Peyer's patch (tissue), 4 donors: ENCODE measurements around the gene CLP1.

ENCODE experiments used
- CTCF ChIP-seq, 6 experiments: fragments of 450-650 bp in 4 of 6; fragments of 200-600 bp in 2 of 6; sonication (generic) in 1 of 6; IDR thresholded peaks; one replicate each; pipeline ENCODE4 v1.5.1; 2017 to 2019; ENCODE audit warnings: antibody characterized with exemption in 6 of 6, mild to moderate bottlenecking in 3 of 6, moderate library complexity in 1 of 6
- POLR2A ChIP-seq, 2 donors: fragments of 450-650 bp; IDR thresholded peaks; one replicate each; pipeline ENCODE4 v1.5.1; 2017; ENCODE audit warnings: antibody characterized with exemption in 2 of 2, mild to moderate bottlenecking in 2 of 2, moderate library complexity in 2 of 2

GRCh38 chr11:57637626-57638004 is 19.9 kb upstream of the CLP1 start:
- TF ChIP-seq CTCF (IDR thresholded peaks at IDR 0.05) (no peak), POLR2A (IDR thresholded peaks at IDR 0.05) (no peak)
